ENCODE results near the gene SH2B2.
"Not testable (repeated sequence)": the region's sequence is repeated elsewhere in the genome, so short reads cannot be mapped to it uniquely, and the experiment has no call there.

SH2B2 gene

GRCh38 chr7:102337002-102337401 is 50.3 kb downstream of the SH2B2 start:
- not testable (repeated sequence) for DNase-seq (ENCODE audit: low read depth); H3K4me3 ChIP-seq (replicated peaks; ENCODE audit: low read depth, low read length)

- not testable (repeated sequence) for H3K4me3 ChIP-seq (replicated peaks; ENCODE audit: low read depth, low read length); DNase-seq (ENCODE audit: low read depth)
Measured at GRCh38 chr7:102337420-102337819, 50.8 kb downstream of the SH2B2 start.

- H3K4me3 ChIP-seq (replicated peaks; ENCODE audit: low read depth, low read length); DNase-seq (ENCODE audit: low read depth): not testable (repeated sequence)
Measured at GRCh38 chr7:102340599-102341368, 54.1 kb downstream of the SH2B2 start.

GRCh38 chr7:102346983-102347382 is 60.3 kb downstream of the SH2B2 start:
- not testable (repeated sequence) for H3K4me3 ChIP-seq (replicated peaks; ENCODE audit: low read depth, low read length); DNase-seq (ENCODE audit: low read depth)

- not testable (repeated sequence) for DNase-seq (ENCODE audit: low read depth); H3K4me3 ChIP-seq (replicated peaks; ENCODE audit: low read depth, low read length)
Measured at GRCh38 chr7:102356344-102356743, 69.7 kb downstream of the SH2B2 start, which contains the start of gene SPDYE6. Gene SPDYE6, minus strand, starts transcription at chr7:102356444. Its CDS starts 421 bp downstream, at chr7:102356023.

GRCh38 chr7:102363549-102364393 is 77.1 kb downstream of the SH2B2 start:
- peak; percentile 9 for TF ChIP-seq CTCF (IDR thresholded peaks at IDR 0.05; ENCODE audit: low read length, missing control alignments)
- DNase-seq (ENCODE audit: low read depth), result peak; percentile 99
- peak overlapping the region; percentile 62 for H3K4me3 ChIP-seq (replicated peaks; ENCODE audit: low read depth, low read length)

- not testable (repeated sequence) for DNase-seq (ENCODE audit: low read depth)
- H3K4me3 ChIP-seq (replicated peaks; ENCODE audit: low read depth, low read length), result peak overlapping the region; percentile 62
Measured at GRCh38 chr7:102364394-102364886, 77.8 kb downstream of the SH2B2 start.

GRCh38 chr7:102365390-102365789 is 78.7 kb downstream of the SH2B2 start:
- not testable (repeated sequence) for H3K4me3 ChIP-seq (replicated peaks; ENCODE audit: low read depth, low read length); DNase-seq (ENCODE audit: low read depth)

- DNase-seq (ENCODE audit: low read depth); H3K4me3 ChIP-seq (replicated peaks; ENCODE audit: low read depth, low read length): not testable (repeated sequence)
Measured at GRCh38 chr7:102370038-102370437, 83.4 kb downstream of the SH2B2 start.

Data from fibroblast of pulmonary artery (primary cell).